Activated T-cell treated with anti-CD3 and anti-CD28 coated beads for 1 hour (primary cell): ENCODE results near the gene OPCML.

Experiments
- DNase-seq: peaks from one replicate; pipeline ENCODE4 v3.0.0-alpha.2; 2020; ENCODE audit warnings: low read depth

Gene OPCML

GRCh38 chr11:132982772-132983640 lies 549.3 kb downstream of the OPCML start:
- no peak for DNase-seq

- no peak for DNase-seq
These were observed 551.0 kb downstream of the OPCML start for GRCh38 chr11:132981131-132981956.

GRCh38 chr11:132980670-132981069 lies 551.6 kb downstream of the OPCML start:
- no peak for DNase-seq

GRCh38 chr11:132977746-132978145 lies 554.6 kb downstream of the OPCML start:
- DNase-seq = no peak

GRCh38 chr11:132977241-132977640 lies 555.1 kb downstream of the OPCML start:
- DNase-seq = no peak

- no peak for DNase-seq
These were observed 556.2 kb downstream of the OPCML start for GRCh38 chr11:132976115-132976514.

- no peak for DNase-seq
These were observed 558.6 kb downstream of the OPCML start for GRCh38 chr11:132973686-132974085.

GRCh38 chr11:132972565-132972964 lies 559.7 kb downstream of the OPCML start:
- no peak for DNase-seq

- DNase-seq = no peak
These were observed 561.0 kb downstream of the OPCML start for GRCh38 chr11:132971351-132971750.

- no peak for DNase-seq
These were observed 562.4 kb downstream of the OPCML start for GRCh38 chr11:132969892-132970291.

- DNase-seq = no peak
These were observed 570.3 kb downstream of the OPCML start for GRCh38 chr11:132962041-132962440.

- no peak for DNase-seq
These were observed 570.8 kb downstream of the OPCML start for GRCh38 chr11:132961453-132961852.

GRCh38 chr11:132960273-132961078 lies 571.8 kb downstream of the OPCML start:
- DNase-seq = no peak

GRCh38 chr11:132959693-132960092 lies 572.6 kb downstream of the OPCML start:
- no peak for DNase-seq

GRCh38 chr11:132957881-132958280 lies 574.4 kb downstream of the OPCML start:
- DNase-seq = no peak

GRCh38 chr11:132948252-132948651 lies 584.0 kb downstream of the OPCML start:
- DNase-seq = no peak

- no peak for DNase-seq
These were observed 587.7 kb downstream of the OPCML start for GRCh38 chr11:132944569-132944944.

GRCh38 chr11:132943706-132944568 lies 588.4 kb downstream of the OPCML start:
- no peak for DNase-seq

GRCh38 chr11:132943357-132943705 lies 589.0 kb downstream of the OPCML start:
- DNase-seq = no peak

- DNase-seq = no peak
These were observed 589.5 kb downstream of the OPCML start for GRCh38 chr11:132942611-132943356.

GRCh38 chr11:132941761-132942160 lies 590.5 kb downstream of the OPCML start:
- no peak for DNase-seq
